ENCODE results near the gene NBEA.

NBEA gene

DNA sequence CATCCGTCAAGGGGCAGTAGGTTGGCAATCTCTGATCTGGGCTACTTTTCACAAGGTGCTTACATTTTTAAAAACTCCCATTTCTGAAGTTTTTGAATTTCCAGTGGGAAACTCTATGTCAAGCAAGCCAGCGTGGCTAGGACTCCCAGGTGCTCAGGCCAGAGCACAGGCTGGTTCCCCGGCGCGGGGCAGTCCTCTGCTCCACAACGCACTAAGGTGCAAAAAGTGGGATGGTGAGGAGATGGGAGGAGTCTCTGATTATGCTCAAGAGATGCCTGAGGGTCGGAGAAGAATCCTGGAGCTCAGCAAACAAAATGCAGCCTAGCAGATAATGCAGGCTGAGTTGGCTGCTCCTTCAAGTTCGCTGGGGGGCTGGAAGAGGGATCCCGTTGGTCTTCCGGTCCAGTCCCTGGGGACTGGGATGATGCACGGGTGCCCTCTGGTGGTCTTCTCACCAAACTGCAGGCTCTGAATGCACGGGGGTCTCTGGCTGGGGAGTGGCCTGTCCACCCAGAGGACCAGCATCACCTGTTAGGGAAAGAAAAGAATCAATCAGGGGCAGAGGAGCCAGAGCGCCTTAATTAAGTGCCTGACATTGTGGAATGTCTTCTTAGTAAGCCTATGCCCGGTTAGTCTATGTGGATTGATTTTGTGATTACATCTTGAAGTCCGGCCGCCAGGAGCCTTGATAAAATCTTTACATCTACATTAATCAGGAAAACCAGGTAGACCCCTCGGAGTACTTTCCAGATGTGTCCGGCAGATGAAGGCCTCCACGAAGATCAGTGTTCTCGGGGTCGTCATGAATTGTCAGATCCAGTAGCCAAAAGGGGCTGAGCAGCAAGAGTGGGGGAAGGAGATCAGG lies 778.9 kb downstream of the NBEA start:
- no peak for FAIRE-seq
